Ammon's horn (tissue), 1 donor: ENCODE data around the gene RASSF5.

ENCODE experiments used
- DNase-seq: peaks from one replicate; pipeline ENCODE4 v3.0.0-alpha.2; 2016; ENCODE audit warnings: low spot score

Gene RASSF5

GRCh38 chr1:206507284-206508129 is at the start of gene RASSF5:
RASSF5 (plus strand) TSS chr1:206507531; CDS start chr1:206507603, 72 bp downstream.
- DNase-seq: peak; percentile 64

DNA sequence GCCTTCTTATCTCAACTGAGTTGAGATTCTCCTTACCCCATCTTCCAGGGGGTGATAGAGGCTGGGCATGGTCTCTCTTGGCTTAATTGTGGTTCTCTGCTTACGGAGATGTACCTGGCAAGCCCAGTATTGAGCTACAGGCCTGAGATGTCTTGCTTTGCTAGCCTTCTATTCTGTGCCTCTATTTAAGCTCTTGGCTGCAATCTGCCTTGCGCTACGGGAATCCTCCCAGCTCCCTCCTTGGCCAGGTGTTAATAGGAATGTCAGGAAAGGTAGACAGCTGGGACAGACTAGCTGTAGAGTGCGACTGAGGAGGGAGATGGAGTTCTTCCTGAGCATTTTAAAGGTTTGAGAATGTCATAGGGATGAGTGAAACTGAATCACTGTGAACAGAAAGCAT is 47.6 kb upstream of the RASSF5 start:
- no peak for DNase-seq

GRCh38 chr1:206460836-206461426 is 46.4 kb upstream of the RASSF5 start:
- no peak for DNase-seq

- DNase-seq: peak; percentile 74
These were observed 45.5 kb upstream of the RASSF5 start for GRCh38 chr1:206461602-206462455.

GRCh38 chr1:206463137-206463536 is 44.2 kb upstream of the RASSF5 start:
- no peak for DNase-seq

GRCh38 chr1:206463911-206464310 is 43.4 kb upstream of the RASSF5 start:
- DNase-seq: no peak

- DNase-seq: peak; percentile 65
These were observed 42.8 kb upstream of the RASSF5 start for GRCh38 chr1:206464456-206464964.

- no peak for DNase-seq
These were observed 41.4 kb upstream of the RASSF5 start for GRCh38 chr1:206465951-206466350.

DNA sequence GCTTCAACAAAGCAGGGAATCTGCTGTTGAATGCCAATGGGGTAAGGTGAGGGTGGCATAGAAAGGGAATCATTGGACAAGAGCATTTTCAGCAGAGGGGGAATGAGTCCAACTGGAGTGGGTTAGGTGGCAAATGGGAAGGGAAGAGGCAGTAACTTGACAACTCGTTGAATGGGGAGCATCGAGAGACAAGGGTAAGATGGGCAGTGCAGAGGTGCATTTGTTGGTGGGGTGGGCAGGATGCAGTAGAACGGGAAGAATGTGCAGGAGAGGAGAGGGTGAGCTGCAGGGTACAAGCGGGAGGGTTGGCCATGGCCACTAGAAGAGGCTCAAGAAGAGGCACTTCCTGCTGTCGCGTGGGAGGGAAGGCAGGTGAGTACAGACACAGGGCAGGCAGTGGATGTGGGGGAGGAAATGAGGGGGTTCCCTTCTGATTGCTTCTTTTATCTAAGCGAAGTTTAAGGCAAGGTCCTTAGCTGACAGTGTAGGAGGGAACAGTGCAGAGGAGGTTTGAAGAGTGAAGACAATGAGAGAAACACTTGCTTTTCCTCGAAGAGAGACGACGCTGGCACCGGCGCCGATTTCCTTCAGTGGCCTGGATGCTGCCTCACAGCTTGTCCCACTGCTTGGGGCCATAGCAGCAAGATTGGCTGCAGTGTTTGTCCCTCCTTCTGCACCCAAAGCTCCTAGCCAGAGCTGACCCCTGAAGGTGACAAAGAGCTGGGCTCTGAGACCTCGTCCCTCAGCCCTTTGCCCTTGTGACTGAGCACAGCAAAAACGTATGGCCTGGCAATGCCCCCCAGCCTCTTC is 40.3 kb upstream of the RASSF5 start:
- no peak for DNase-seq

DNA sequence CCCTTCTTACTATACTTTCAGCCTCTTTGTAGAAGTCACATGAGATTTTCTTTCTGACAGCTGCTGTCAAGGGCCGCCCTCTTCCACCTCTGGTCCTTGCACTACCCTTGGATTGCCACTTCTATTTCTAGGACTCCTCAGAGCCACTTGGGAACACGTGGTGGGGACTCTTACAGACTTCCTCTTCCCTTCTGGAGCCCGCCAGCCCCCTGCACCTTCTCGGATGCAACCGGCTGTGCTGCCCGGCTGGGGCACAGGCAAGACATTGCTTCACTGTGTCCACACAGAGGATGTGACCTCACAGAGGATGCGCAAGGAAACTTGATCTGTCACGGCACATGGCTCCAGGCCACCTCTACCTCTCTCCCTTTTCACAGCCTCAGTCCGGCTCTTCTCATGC is 39.4 kb upstream of the RASSF5 start:
- peak; percentile 73 for DNase-seq

GRCh38 chr1:206468571-206468970 is 38.8 kb upstream of the RASSF5 start:
- no peak for DNase-seq

DNA sequence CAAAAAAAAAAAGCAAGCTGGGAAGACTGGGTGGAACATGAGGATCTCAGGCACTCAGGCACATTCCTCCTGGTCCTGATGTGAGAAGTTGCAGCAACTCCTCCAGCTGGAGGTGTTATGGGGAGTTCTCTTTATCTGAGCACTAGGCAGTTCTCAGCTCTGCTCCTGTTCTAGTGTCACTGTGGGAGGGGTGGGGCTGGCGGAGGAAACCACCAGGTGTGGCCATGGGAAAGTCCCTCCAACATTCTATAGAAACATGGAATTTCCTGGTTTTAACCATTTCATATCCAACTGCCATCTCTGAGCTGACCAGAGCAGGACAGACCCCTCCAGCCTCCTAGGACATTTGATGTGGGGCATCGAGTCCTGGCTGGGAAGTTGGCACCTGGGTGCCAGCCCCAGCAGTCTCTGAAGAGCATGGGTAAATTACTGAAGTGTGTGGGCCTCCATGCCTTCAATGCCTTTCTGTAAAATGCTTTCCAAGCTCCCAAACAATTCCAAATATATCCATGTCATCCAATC is 37.9 kb upstream of the RASSF5 start:
- no peak for DNase-seq

DNA sequence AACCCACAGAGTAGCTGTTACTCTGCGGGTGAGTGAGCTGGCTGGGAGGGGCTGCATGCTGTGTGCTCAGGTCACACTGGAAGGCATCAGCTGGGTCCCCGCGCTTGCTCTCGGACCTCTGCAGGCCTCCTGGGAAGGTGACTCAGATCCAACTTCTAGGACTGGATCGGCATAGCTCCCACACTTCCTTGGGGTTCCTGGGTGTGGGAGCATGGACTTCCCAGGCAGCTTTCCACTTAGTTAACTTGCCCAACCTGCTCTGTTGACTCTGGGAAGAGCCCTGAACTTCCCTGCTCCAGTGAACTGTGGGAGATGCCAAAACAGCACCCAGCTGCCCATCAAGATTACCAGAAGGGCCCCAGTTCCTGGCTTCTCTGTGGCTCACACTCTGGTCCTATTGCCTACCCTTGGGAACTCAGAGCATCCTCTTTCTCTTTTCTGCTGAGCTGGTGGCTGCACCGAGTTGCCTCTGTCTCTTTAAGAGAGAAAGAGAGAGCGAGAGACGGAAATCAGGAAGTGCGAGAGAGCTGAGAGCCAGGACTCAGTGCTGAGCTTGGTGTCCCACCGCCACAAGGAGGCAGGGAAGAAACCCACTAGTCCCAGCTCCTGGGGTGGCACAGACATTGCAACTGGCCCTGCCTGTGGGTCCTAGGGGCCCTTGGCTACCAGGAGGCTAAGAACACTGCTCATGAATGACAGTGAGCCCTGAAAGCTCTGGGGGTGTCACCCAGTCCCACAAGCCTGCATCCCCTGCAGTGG is 37.2 kb upstream of the RASSF5 start, which contains the start of gene IKBKE:
IKBKE (plus strand) TSS at position 544 of the 759 bp plus-strand sequence. CDS start 2,752 bp downstream, outside the sequence.
- peak; percentile 87 for DNase-seq

DNA sequence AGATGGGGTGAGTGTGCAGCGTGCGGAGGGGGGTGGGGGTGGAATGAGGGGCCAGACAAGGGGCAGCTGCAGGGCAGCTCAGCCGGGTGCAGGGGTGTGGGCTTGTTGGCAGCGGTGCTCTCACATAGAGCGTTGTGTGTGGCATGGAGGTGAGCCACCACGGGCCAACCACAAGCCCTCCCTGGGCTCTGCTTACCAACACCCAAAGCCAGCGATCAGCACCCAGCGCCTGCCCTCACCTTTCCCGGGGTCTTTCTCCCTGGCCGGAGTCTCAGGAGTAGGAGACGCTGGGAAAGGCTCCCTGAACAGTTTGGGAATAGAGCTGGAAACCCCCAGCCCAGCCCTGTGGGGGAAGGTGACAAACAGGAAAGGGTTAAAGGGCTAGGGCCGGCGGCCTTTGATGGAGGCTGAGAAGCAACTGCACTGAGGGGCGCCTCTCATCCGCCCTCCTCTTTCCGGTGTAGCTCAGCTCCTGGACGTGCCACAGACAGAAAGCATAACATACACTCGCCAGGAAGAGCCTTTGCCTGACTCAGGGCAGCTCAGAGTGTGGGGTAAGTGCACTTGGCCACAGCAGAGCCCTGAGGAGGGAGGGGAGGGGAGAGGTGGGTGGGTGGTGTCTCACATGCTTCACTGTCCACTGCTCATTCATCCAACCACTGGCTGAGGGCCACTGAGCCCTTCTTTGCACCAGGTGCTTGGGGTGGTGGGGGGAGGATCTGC is 36.5 kb upstream of the RASSF5 start:
- no peak for DNase-seq

GRCh38 chr1:206471415-206471801 is 35.9 kb upstream of the RASSF5 start:
- no peak for DNase-seq

DNA sequence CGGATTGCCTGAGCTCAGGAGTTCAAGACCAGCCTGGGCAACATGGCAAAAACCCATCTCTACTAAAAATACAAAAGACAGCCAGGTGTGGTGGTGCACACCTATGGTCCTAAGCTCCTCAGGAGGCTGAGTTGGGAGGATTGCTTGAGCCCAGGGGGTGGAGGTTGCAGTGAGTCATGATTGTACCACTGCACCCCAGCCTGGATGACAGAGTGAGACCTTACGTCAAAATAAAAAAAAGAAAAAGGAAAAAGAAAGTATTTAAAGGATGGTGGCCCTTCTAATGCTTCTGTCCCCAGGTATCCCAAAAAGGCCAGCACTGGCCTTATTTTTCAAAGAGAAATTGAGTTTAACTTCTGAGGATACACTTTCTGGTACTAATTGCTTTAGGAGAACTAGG is 35.3 kb upstream of the RASSF5 start:
- DNase-seq: no peak

GRCh38 chr1:206472454-206472853 is 34.9 kb upstream of the RASSF5 start:
- no peak for DNase-seq

- no peak for DNase-seq
These were observed 34.4 kb upstream of the RASSF5 start for GRCh38 chr1:206472886-206473285.

GRCh38 chr1:206476058-206476457 is 31.3 kb upstream of the RASSF5 start:
- no peak for DNase-seq

DNA sequence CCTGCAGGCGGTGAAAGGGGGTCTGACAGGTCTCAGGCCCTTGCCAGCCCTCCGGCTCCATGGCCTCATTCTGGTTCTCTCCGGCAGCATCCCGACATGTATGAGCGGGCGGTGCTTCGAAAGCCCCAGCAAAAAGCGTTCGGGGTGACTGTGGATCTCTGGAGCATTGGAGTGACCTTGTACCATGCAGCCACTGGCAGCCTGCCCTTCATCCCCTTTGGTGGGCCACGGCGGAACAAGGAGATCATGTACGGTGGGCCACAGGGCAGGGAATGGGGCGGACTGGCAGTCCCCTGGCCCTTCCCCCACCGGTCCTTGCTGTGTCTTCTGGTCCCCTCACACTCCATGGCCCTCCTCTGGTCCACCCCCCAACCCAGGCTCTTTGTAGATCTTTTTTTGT is 30.7 kb upstream of the RASSF5 start:
- DNase-seq: no peak
